Embryonic facial prominence (tissue), 1 donor: Measurements from ENCODE around the gene USP2.

ENCODE experiments used
- DNase-seq: peaks from one replicate; pipeline ENCODE4 v3.0.0-alpha.2; 2016; ENCODE audit errors: extremely low spot score

The USP2 gene

GRCh38 chr11:119322921-119323531 lies 58.5 kb downstream of the USP2 start:
- no peak for DNase-seq

GRCh38 chr11:119322360-119322739 lies 59.1 kb downstream of the USP2 start:
- no peak for DNase-seq

GRCh38 chr11:119320776-119321524 lies 60.5 kb downstream of the USP2 start:
- DNase-seq: no peak

GRCh38 chr11:119320240-119320775 lies 61.2 kb downstream of the USP2 start:
- DNase-seq: no peak

- no peak for DNase-seq
Measured at GRCh38 chr11:119319700-119320239, 61.7 kb downstream of the USP2 start.

- no peak for DNase-seq
Measured at GRCh38 chr11:119319136-119319699, 62.3 kb downstream of the USP2 start.

- no peak for DNase-seq
Measured at GRCh38 chr11:119318240-119319135, 63.0 kb downstream of the USP2 start.

GRCh38 chr11:119317592-119318239 lies 63.8 kb downstream of the USP2 start:
- no peak for DNase-seq

GRCh38 chr11:119316729-119317591 lies 64.5 kb downstream of the USP2 start, which contains the start of gene MCAM:
Gene MCAM (minus strand): TSS chr11:119317130. CDS start chr11:119317101, 29 bp downstream.
- DNase-seq: no peak

- no peak for DNase-seq
Measured at GRCh38 chr11:119316016-119316728, 65.3 kb downstream of the USP2 start.

GRCh38 chr11:119315131-119316015 lies 66.1 kb downstream of the USP2 start:
- no peak for DNase-seq

- DNase-seq: no peak
Measured at GRCh38 chr11:119314726-119315125, 66.8 kb downstream of the USP2 start.

GRCh38 chr11:119310682-119311052 lies 70.8 kb downstream of the USP2 start:
- no peak for DNase-seq

- no peak for DNase-seq
Measured at GRCh38 chr11:119309953-119310681, 71.4 kb downstream of the USP2 start.

- no peak for DNase-seq
Measured at GRCh38 chr11:119309411-119309810, 72.1 kb downstream of the USP2 start.

- no peak for DNase-seq
Measured at GRCh38 chr11:119307974-119308373, 73.5 kb downstream of the USP2 start.

- no peak for DNase-seq
Measured at GRCh38 chr11:119307219-119307618, 74.3 kb downstream of the USP2 start.
